Neural progenitor cell (in vitro differentiated cells): ENCODE results near the gene MPZL3.

ENCODE experiments used
- CTCF ChIP-seq: fragments of 200-600 bp; sonication (generic); IDR thresholded peaks from 2 replicates; pipeline ENCODE4 v1.5.1; 2017; ENCODE audit warnings: antibody characterized with exemption, mild to moderate bottlenecking
- EZH2 ChIP-seq: fragments of 200-600 bp; sonication (generic); IDR thresholded peaks from 2 replicates; pipeline ENCODE4 v1.6.1; 2017; ENCODE audit warnings: antibody characterized with exemption, mild to moderate bottlenecking, moderate library complexity
- EZH2phosphoT487 ChIP-seq: fragments of 200-600 bp; sonication (generic); IDR thresholded peaks from 2 replicates; pipeline ENCODE4 v1.6.1; 2017; ENCODE audit warnings: antibody characterized with exemption

GRCh38 chr11:118184784-118185579 lies 67.2 kb downstream of the MPZL3 start:
- TF ChIP-seq CTCF (no peak), EZH2phosphoT487 (no peak), EZH2 (no peak)
